ENCODE data around the gene MGAT3.

MGAT3 gene

DNA sequence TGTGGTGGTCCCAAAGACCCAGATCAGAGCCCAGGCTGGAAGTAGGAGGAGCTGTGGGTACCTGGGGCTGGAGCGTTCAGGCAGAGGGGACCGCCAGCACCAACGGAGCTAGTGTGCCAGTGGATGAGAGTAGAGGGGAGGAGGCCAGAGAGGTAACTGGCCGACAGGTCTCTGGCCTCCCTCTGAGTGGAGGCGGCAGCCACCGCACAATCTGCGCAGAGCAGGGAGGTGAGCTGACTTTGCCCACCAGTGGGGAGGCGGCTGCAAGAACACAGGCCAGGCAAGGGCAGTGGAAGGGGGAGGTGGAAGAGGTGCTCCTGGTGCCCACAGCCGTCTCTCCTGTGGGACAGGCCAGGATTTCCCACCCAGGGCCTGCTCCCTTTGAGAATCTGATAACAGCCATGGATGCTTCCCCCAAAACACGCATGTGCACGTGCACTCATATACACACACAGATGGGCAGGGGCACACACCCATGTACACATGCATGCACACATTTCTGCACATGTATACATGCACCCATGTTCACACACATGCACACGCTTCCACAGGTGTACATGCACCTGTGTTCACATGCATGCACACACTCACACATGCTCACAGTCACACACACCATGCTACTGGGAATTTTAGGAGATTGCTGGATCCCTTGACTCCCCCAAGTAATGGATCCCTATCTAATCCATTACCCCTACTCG lies 6.4 kb upstream of the MGAT3 start:
- no peaks in the 10 kb centered on the region for H3K79me2 ChIP-seq (ENCODE audit: control insufficient read depth, insufficient read depth, low read length, unreplicated experiment)
- no peak overlapping the region for H3K4me3 ChIP-seq (ENCODE audit: low read depth, low read length)
- no peak overlapping the region for H2AFZ ChIP-seq (ENCODE audit: low read length, unreplicated experiment)
- no peaks in the 10 kb centered on the region for H3K36me3 ChIP-seq (ENCODE audit: insufficient read depth, low read length)
- no peaks in the 10 kb centered on the region for H3K27me3 ChIP-seq (ENCODE audit: insufficient read depth, low read length)
- peaks cover 3% of the 10 kb centered on the region for H3K4me1 ChIP-seq (ENCODE audit: control insufficient read depth, insufficient read depth, low read length, unreplicated experiment)
- no peak overlapping the region for H3K27ac ChIP-seq (ENCODE audit: low read depth, low read length)

DNA sequence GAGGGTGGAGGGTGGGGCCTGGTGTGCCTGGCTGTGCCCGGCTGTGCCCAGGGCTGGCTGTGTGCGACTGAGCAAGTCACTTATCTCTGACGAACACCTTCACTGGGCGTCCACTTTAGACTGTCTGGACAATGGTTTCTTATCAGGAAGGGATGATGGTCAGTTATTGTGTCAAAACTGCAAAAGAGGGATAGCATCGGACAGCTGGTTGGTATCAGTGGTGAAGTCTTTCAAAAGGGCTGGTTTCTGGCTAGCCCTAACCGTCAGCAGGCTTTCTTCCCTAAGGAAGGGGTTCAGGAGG lies 4.1 kb upstream of the MGAT3 start:
- Histone ChIP-seq H3K36me3 (ENCODE audit: insufficient read depth, low read length) (no peaks in the 10 kb centered on the region), H3K4me1 (ENCODE audit: control insufficient read depth, insufficient read depth, low read length, unreplicated experiment) (peaks cover 3% of the 10 kb centered on the region), H3K4me3 (ENCODE audit: low read depth, low read length) (no peak overlapping the region), H3K27me3 (ENCODE audit: insufficient read depth, low read length) (peaks cover 11% of the 10 kb centered on the region; the same call in 1 of the 2 replicates), H2AFZ (ENCODE audit: low read length, unreplicated experiment) (no peak overlapping the region), H3K79me2 (ENCODE audit: control insufficient read depth, insufficient read depth, low read length, unreplicated experiment) (no peaks in the 10 kb centered on the region), H3K27ac (ENCODE audit: low read depth, low read length) (no peak overlapping the region)

GRCh38 chr22:39453765-39454378 lies 2.9 kb upstream of the MGAT3 start:
- no peak overlapping the region for H3K4me3 ChIP-seq (ENCODE audit: low read depth, low read length)
- H3K27me3 ChIP-seq (ENCODE audit: insufficient read depth, low read length), result peaks cover 22% of the 10 kb centered on the region
- H3K36me3 ChIP-seq (ENCODE audit: insufficient read depth, low read length), result no peaks in the 10 kb centered on the region
- H3K4me1 ChIP-seq (ENCODE audit: control insufficient read depth, insufficient read depth, low read length, unreplicated experiment), result peaks cover 3% of the 10 kb centered on the region
- H3K79me2 ChIP-seq (ENCODE audit: control insufficient read depth, insufficient read depth, low read length, unreplicated experiment), result no peaks in the 10 kb centered on the region
- H3K27ac ChIP-seq (ENCODE audit: low read depth, low read length), result no peak overlapping the region
- no peak overlapping the region for H2AFZ ChIP-seq (ENCODE audit: low read length, unreplicated experiment)

- Histone ChIP-seq H3K4me3 (ENCODE audit: low read depth, low read length) (no peak overlapping the region), H2AFZ (ENCODE audit: low read length, unreplicated experiment) (no peak overlapping the region), H3K27me3 (ENCODE audit: insufficient read depth, low read length) (peaks cover 22% of the 10 kb centered on the region), H3K4me1 (ENCODE audit: control insufficient read depth, insufficient read depth, low read length, unreplicated experiment) (peaks cover 3% of the 10 kb centered on the region), H3K79me2 (ENCODE audit: control insufficient read depth, insufficient read depth, low read length, unreplicated experiment) (no peaks in the 10 kb centered on the region), H3K36me3 (ENCODE audit: insufficient read depth, low read length) (no peaks in the 10 kb centered on the region), H3K27ac (ENCODE audit: low read depth, low read length) (no peak overlapping the region)
Observed at GRCh38 chr22:39454385-39454871, 2.4 kb upstream of the MGAT3 start.

- H3K36me3 ChIP-seq (ENCODE audit: insufficient read depth, low read length), result no peaks in the 10 kb centered on the region
- no peaks in the 10 kb centered on the region for H3K79me2 ChIP-seq (ENCODE audit: control insufficient read depth, insufficient read depth, low read length, unreplicated experiment)
- H2AFZ ChIP-seq (ENCODE audit: low read length, unreplicated experiment), result no peak overlapping the region
- peaks cover 22% of the 10 kb centered on the region for H3K27me3 ChIP-seq (ENCODE audit: insufficient read depth, low read length)
- peaks cover 3% of the 10 kb centered on the region for H3K4me1 ChIP-seq (ENCODE audit: control insufficient read depth, insufficient read depth, low read length, unreplicated experiment)
- no peak overlapping the region for H3K4me3 ChIP-seq (ENCODE audit: low read depth, low read length)
- no peak overlapping the region for H3K27ac ChIP-seq (ENCODE audit: low read depth, low read length)
Observed at GRCh38 chr22:39457198-39457555, 365 bp downstream of the MGAT3 start.

DNA sequence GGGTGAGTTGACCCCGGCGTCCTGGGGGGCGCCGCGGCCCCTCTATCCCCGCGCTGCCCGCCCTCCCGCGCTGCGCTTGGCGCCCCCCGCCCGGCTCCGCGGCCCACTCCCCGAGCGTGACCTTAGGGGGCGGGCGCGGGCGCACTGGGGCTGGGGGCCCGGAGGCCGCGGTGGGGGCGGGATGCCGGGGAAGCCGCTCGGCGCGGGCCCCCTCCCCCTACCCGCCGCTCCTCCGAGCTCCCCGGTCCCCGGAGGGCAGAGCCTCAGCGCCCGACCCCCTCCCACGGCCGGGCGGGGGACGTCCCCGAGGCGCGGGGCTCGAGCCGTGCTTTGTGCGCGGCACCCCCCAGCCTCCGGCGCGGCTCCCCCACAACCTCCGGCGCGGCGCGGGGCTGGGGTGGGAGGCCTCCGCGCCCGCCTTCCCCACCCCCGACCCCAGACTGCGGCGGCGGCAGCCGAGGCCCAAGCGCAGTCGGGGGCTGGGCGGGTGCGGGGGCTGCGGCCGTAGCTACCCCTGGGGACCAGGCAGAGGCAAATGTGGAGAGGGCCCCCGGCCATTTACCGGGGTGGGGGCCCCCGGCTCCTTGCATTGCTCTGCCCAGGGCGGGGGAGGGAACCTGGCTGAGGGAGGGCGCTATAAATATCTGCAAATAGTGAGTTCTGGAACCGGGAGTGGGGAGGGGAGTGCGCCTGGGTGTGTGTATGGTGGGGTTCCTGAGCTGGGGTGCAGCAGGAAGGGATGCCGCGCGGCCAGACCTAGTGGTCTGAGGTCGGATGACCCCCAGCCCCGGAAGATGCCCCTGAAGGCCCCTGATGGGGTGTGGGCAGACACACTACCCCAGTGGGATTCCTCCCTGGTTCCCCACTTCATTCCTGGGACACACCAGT lies 988 bp downstream of the MGAT3 start:
- no peak overlapping the region for H3K27ac ChIP-seq (ENCODE audit: low read depth, low read length)
- peaks cover 3% of the 10 kb centered on the region for H3K4me1 ChIP-seq (ENCODE audit: control insufficient read depth, insufficient read depth, low read length, unreplicated experiment)
- H3K79me2 ChIP-seq (ENCODE audit: control insufficient read depth, insufficient read depth, low read length, unreplicated experiment), result no peaks in the 10 kb centered on the region
- peak overlapping the region; percentile 25; the same call in 1 of the 2 replicates for H3K4me3 ChIP-seq (ENCODE audit: low read depth, low read length)
- H2AFZ ChIP-seq (ENCODE audit: low read length, unreplicated experiment), result no peak overlapping the region
- peaks cover 22% of the 10 kb centered on the region for H3K27me3 ChIP-seq (ENCODE audit: insufficient read depth, low read length)
- no peaks in the 10 kb centered on the region for H3K36me3 ChIP-seq (ENCODE audit: insufficient read depth, low read length)

DNA sequence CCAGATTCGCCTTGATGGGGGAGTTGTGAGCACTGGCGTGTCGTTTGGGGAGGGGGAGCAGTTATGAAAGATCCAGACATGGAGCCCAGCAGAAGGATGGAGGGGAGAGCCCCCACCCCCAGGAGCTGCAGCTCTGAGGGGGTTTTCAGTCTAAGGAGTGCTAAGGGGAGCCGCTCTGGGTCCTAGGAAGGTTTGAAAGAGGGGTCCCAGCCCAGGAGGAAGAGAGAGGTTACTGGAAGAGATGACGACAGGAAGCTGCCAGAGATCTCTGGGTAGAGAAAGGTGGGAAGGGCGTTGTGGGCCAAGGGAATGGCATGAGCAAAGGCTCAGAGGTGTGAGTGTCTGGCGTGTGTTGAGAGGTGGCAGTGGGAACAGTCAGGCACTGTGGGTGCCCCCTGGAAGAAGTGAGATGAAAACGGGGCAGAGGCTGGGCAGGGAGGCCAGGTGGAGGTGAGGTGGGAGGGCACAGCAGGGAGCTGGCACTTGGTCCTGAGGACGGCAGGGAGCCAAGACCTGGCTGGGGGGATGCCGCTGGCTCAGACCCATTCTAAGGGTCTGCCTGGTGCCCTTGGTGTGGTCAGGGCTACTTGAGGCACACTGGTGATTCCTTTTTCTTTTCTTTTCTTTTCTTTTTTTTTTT lies 1.8 kb downstream of the MGAT3 start:
- no peak overlapping the region for H2AFZ ChIP-seq (ENCODE audit: low read length, unreplicated experiment)
- H3K4me3 ChIP-seq (ENCODE audit: low read depth, low read length), result no peak overlapping the region
- peaks cover 22% of the 10 kb centered on the region for H3K27me3 ChIP-seq (ENCODE audit: insufficient read depth, low read length)
- no peaks in the 10 kb centered on the region for H3K36me3 ChIP-seq (ENCODE audit: insufficient read depth, low read length)
- no peak overlapping the region for H3K27ac ChIP-seq (ENCODE audit: low read depth, low read length)
- H3K79me2 ChIP-seq (ENCODE audit: control insufficient read depth, insufficient read depth, low read length, unreplicated experiment), result no peaks in the 10 kb centered on the region
- peaks cover 3% of the 10 kb centered on the region for H3K4me1 ChIP-seq (ENCODE audit: control insufficient read depth, insufficient read depth, low read length, unreplicated experiment)

DNA sequence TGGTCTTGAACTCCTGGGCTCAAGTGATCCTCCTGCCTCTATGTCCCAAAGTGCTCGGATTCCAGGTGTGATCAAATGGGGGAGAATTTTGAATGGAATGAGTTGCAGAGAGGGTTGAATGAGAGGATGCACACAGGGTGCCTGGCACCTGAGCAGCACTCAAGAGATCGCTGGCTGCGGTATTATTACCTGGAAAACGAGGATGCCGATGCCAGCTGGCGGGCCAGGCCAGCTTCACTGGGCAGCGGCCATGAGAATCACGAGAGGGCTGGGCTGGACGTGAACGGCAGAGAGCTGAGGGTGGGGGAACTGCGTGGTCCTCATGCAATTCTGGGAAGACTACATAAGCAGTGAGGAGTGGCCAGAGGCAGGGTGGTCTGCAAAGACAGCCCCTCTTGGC lies 2.9 kb downstream of the MGAT3 start:
- no peak overlapping the region for H2AFZ ChIP-seq (ENCODE audit: low read length, unreplicated experiment)
- H3K27ac ChIP-seq (ENCODE audit: low read depth, low read length), result no peak overlapping the region
- peaks cover 22% of the 10 kb centered on the region for H3K27me3 ChIP-seq (ENCODE audit: insufficient read depth, low read length)
- H3K4me1 ChIP-seq (ENCODE audit: control insufficient read depth, insufficient read depth, low read length, unreplicated experiment), result peaks cover 1% of the 10 kb centered on the region
- no peak overlapping the region for H3K4me3 ChIP-seq (ENCODE audit: low read depth, low read length)
- H3K36me3 ChIP-seq (ENCODE audit: insufficient read depth, low read length), result no peaks in the 10 kb centered on the region
- no peaks in the 10 kb centered on the region for H3K79me2 ChIP-seq (ENCODE audit: control insufficient read depth, insufficient read depth, low read length, unreplicated experiment)

- Histone ChIP-seq H3K36me3 (ENCODE audit: insufficient read depth, low read length) (no peaks in the 10 kb centered on the region), H3K4me1 (ENCODE audit: control insufficient read depth, insufficient read depth, low read length, unreplicated experiment) (no peaks in the 10 kb centered on the region), H3K27ac (ENCODE audit: low read depth, low read length) (no peak overlapping the region), H3K27me3 (ENCODE audit: insufficient read depth, low read length) (peaks cover 12% of the 10 kb centered on the region), H3K4me3 (ENCODE audit: low read depth, low read length) (no peak overlapping the region), H3K79me2 (ENCODE audit: control insufficient read depth, insufficient read depth, low read length, unreplicated experiment) (no peaks in the 10 kb centered on the region), H2AFZ (ENCODE audit: low read length, unreplicated experiment) (no peak overlapping the region)
Observed at GRCh38 chr22:39462443-39463221, 5.8 kb downstream of the MGAT3 start.

DNA sequence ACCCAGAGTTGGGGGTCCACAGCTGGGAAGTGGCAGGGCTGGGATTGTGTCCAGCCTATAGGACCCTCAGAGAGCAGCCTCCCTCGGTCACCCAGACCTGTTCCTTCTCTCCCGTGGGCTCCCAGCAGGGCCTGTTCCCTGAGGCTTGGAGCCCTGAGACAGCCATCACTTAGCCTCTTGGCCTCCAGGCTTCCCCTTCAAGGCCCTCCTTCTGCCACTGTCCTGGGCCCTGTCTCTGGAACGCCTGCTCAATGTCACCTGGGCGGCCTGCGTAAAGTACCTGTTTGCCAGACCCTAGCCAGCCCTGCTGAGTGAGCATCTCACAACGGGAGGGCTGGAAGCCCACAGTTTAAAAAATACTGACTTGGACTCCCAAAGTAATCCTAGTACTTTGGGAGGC lies 6.5 kb downstream of the MGAT3 start:
- no peak overlapping the region for H2AFZ ChIP-seq (ENCODE audit: low read length, unreplicated experiment)
- no peaks in the 10 kb centered on the region for H3K79me2 ChIP-seq (ENCODE audit: control insufficient read depth, insufficient read depth, low read length, unreplicated experiment)
- no peaks in the 10 kb centered on the region for H3K36me3 ChIP-seq (ENCODE audit: insufficient read depth, low read length)
- no peaks in the 10 kb centered on the region for H3K4me1 ChIP-seq (ENCODE audit: control insufficient read depth, insufficient read depth, low read length, unreplicated experiment)
- H3K4me3 ChIP-seq (ENCODE audit: low read depth, low read length), result no peak overlapping the region
- no peak overlapping the region for H3K27ac ChIP-seq (ENCODE audit: low read depth, low read length)
- H3K27me3 ChIP-seq (ENCODE audit: insufficient read depth, low read length), result peaks cover 5% of the 10 kb centered on the region

Measured in ACC112 (cell line).